GM18511 (cell line): ENCODE results near the gene SNRK.
"Not testable (repeated sequence)": the region's sequence is repeated elsewhere in the genome, so short reads cannot be mapped to it uniquely, and the experiment has no call there.

ENCODE experiments used
- ATAC-seq: cut with Tn5 transposase; IDR thresholded peaks from one replicate; pipeline ENCODE4 v1.9.1; 2021; ENCODE audit warnings: mild to moderate bottlenecking, moderate library complexity; ENCODE audit not compliant: unreplicated experiment

SNRK gene

DNA sequence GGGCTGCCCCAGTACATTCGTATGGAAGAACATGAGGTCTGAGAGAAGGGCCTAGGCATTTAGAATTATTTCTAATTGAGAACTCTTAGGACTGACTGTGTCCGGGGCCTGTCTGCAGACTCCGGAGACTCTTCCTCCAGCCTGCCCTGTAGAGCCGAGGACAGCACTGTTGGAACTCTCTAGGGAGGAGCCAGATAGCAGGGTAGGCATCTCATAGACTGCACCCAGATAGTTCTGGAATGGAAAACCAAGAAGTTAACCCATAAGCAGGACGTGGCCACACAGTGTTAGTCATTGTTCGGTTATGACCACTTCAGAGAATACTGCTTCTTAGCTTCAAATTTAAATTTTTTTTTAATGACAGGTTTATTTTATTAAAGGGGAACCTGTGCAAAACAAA lies 59.5 kb downstream of the SNRK start:
- ATAC-seq: no peak

DNA sequence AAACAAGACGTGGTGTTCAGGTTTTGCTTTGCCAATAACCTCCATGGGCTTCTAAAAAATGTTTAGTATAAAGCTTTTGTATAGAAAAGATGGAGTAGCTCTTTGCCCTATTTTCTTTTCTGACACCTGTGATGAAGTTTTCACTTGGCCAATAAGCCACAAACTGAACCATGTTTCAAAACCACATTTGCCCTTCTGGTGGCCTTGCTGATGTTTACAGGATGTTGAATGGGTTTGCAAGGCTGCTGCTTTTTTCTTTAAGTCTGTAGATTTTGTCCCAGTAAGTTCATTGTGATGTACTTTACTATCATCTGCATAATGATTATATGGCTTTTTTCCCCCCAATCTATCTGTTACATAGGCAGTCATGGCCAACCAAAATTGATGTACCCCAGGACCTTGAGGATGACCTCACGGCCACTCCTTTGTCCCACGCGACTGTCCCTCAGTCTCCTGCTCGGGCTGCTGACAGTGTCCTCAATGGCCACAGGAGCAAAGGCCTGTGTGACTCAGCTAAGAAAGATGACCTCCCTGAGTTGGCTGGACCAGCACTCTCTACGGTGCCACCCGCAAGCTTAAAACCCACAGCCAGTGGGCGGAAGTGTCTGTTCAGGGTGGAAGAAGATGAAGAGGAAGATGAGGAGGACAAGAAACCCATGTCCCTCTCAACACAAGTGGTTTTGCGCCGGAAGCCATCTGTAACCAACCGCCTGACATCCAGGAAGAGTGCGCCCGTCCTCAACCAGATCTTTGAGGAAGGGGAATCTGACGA lies 60.8 kb downstream of the SNRK start:
- ATAC-seq: no peak

GRCh38 chr3:43347774-43348173 lies 61.4 kb downstream of the SNRK start:
- ATAC-seq: no peak

- no peak for ATAC-seq
These were observed 62.0 kb downstream of the SNRK start for GRCh38 chr3:43348350-43348749.

GRCh38 chr3:43348852-43349574 lies 62.7 kb downstream of the SNRK start:
- no peak for ATAC-seq

DNA sequence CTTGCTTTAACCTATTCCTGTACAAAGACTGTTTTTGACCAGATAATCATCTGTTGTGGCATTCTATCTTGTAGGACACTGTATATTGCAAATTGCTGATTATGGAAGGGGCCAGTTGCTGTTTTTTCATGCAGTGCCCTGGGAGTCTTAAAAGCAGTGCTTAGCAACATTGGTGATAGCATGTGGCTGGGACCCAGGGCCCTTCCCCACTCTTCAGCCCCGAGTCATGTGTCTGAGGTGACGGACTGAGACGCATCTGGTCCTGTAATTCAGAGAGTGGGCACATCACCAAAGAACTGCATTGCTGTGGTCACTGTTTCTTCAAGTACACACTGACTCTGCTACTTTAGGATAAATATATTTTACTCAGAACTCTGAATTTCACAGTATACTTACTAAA lies 63.4 kb downstream of the SNRK start:
- no peak for ATAC-seq

GRCh38 chr3:43353393-43353792 lies 67.1 kb downstream of the SNRK start:
- no peak for ATAC-seq

- no peak for ATAC-seq
These were observed 67.8 kb downstream of the SNRK start for GRCh38 chr3:43353923-43354670.

DNA sequence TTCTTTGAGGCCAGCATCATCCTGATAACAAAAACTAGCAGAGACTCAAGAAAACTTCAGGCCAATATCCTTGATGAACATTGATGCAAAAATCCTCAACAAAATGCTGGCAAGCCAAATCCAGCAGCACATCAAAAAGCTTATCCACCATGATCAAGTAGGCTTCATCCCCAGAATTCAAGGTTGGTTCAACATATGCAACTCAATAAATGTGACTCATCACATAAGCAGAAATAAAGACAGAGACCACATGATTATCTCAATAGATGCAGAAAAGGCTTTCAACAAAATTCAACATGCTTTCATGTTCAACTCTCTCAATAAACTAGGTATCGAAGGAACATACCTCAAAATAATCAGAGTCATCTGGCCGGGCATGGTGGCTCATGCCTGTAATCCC lies 69.7 kb downstream of the SNRK start:
- not testable (repeated sequence) for ATAC-seq

- no peak for ATAC-seq
These were observed 74.7 kb downstream of the SNRK start for GRCh38 chr3:43361077-43361476.

GRCh38 chr3:43362183-43362582 lies 75.8 kb downstream of the SNRK start:
- no peak for ATAC-seq

- ATAC-seq: no peak
These were observed 76.6 kb downstream of the SNRK start for GRCh38 chr3:43362961-43363360.

GRCh38 chr3:43363621-43364266 lies 77.4 kb downstream of the SNRK start:
- ATAC-seq: no peak

GRCh38 chr3:43364494-43364893 lies 78.2 kb downstream of the SNRK start:
- ATAC-seq: no peak

GRCh38 chr3:43364926-43365325 lies 78.6 kb downstream of the SNRK start:
- ATAC-seq: no peak

DNA sequence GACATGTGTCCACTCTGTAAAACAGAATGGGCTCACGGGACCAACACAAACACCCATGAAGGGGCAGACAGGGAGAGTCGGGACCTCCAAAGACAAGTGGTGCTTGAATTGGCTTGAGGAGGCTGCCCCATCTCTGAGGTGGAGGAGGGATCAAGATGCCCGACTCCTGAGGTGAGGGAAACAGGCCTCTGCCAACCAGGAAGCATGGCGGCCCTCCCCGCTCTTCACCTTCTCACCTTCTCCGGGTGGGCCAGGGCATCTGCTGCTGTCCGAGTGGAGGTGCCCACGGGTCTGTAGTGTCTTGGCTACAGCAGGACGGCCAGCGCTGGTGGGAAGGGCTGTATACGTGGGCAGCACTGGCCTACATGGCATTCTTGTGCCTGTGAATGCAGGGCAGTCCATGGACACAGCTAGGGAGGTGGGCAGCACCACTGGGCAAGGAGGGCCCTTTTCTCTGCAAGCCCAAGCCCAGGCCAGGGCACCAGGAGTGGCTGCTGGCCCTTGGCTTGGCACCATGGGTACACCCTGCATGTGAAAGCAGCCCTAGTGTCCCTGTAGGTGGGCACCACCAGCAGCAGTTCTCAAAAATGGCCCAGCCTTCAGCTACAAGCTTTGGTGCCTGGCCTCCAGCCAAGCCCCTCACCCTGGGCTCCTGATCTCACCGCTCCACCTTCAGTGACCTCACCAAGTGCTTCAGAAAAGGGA lies 79.4 kb downstream of the SNRK start:
- no peak for ATAC-seq

DNA sequence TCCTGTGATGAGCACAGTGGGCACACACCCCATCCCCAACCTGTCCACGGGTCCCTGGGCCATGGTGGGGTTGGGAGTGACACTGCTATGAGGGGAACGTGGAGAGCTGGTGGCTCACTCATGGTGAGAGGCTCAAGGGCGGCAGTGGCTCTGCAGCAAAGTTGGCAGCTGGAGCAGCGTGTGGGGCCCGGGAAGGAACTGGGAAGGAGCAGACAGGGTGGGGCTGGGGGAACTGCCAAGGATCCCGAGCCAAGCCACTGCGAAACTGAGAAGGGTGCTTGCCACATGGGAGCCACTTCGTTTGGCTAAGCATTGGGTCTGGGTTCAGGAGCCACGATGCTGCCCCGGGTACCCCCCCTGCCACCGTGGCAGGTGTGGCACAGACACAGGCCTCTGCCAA lies 80.1 kb downstream of the SNRK start:
- no peak for ATAC-seq

DNA sequence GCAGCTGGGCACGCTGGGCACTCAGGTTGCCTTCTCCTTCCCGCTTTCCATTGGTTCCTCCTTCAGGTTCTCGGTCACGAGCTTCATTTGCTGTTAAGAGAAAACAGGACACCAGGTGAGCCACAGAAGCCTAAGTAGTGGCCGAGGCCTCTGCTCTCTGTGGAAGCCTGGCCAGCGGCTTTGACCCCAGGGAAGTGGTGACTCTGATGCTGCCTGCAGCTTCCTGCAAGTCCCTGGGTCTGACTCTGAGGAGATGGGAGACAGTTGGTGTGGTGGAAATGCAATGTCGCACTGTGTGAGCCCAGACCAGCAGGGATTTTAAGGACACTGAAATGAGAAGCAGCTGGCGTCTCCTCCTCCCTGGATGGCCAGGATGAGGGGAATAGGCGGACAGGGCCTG lies 80.5 kb downstream of the SNRK start:
- ATAC-seq: no peak

GRCh38 chr3:43369404-43370292 lies 83.3 kb downstream of the SNRK start:
- no peak for ATAC-seq
